Measurements from ENCODE around the gene ADAM12.
"Not testable (repeated sequence)": the region's sequence is repeated elsewhere in the genome, so short reads cannot be mapped to it uniquely, and the experiment has no call there.

Gene ADAM12

DNA sequence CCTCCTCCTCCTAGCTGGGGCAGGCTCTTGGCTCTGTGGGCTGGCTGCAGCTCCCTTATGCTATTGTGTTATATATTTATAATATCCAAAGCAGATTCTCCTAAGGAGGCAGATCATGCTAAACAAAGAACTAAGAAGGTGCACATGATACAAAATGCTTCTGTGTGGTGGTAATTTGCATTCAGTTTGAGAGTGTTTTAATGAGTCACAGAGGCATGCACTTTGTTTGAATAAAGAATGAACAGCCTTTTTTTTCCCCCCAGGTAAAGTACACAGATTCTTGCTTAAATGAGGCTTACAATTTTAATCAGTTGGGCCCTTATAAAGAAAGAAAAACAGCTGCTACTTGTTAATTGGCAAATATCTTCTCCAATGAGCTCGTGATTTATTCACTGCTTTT lies 396.9 kb downstream of the ADAM12 start:
- TF ChIP-seq POLR2A (IDR thresholded peaks at IDR 0.05; ENCODE audit: low read depth, low read length) = no peak
- no peak for FAIRE-seq
- no peak for DNase-seq (ENCODE audit: insufficient read length, low spot score)

DNA sequence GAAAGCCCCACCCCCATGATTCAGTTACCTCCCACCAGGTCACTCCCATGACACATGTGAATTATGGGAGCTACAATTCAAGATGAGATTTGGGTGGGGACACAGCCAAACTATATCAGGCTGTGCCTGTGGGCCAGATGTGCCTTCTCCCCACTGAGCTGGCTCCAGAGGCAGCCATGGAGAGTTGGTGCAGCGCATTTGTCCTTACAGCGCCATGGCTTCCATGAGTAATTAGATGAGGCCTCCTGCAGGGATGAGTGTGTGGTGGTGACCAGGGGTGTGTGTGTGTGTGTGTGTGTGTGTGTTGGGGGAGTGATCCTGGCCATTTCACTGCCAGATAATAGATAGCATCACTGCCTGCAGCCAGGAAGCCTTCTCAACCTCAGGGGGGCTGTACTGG lies 397.3 kb downstream of the ADAM12 start:
- DNase-seq (ENCODE audit: insufficient read length, low spot score) (no peak), FAIRE-seq (no peak)
- TF ChIP-seq POLR2A (IDR thresholded peaks at IDR 0.05; ENCODE audit: low read depth, low read length) = no peak

DNA sequence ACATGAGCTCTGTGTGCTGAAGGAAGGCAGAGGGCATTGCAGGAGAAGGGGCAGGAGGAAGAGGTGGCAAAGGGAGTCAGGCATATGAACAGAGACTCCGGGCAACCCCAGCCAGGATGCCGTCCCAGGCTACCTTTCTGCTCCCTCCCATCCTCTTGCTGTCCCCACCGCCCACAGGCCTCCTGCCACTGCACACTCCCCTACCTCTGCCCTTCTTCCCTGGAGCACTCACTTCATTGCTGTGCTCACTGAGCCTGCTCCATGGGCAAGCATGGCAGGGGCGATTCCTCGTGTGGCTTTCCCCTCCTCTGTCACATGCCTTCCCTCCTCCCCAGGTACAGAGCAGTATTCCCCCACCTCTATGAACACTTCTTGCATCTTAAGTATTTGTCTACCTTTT lies 398.5 kb downstream of the ADAM12 start:
- no peak for FAIRE-seq
- TF ChIP-seq POLR2A (IDR thresholded peaks at IDR 0.05; ENCODE audit: low read depth, low read length) = no peak
- no peak for DNase-seq (ENCODE audit: insufficient read length, low spot score)

DNA sequence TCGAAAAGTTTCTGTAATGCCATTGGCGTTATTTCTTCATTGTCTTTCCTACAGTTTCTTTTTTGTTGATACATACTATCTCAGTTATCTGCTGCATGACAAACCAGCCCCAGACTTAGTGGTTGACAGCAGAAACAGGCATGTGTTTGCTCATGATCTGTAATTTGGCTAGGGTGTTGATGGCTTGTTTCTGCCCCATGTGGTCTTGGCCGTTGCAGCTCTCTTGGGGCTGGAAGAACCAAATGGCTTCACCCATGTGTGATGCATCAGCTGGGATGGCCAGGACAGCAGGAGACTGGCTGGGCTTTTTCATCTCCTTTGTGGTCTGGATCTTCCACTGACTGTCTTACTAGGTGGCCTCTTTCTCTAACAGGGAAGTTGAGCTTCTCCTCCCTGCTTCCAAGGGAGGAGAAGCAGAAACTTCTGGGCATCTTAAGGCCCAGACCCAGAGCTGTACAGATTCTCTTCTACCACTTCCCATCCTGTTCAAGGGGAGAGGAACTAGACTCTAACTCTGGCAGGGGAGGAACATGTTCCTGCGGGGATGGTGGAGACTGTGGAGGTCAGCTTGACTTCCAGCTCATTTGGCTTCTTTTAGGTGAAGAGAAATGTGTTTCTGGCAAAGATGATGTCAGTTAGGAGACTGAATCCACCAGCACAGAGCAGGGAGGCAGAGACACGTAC lies 402.6 kb downstream of the ADAM12 start:
- no peak for FAIRE-seq
- TF ChIP-seq POLR2A (IDR thresholded peaks at IDR 0.05; ENCODE audit: low read depth, low read length) = no peak
- no peak for DNase-seq (ENCODE audit: insufficient read length, low spot score)

DNA sequence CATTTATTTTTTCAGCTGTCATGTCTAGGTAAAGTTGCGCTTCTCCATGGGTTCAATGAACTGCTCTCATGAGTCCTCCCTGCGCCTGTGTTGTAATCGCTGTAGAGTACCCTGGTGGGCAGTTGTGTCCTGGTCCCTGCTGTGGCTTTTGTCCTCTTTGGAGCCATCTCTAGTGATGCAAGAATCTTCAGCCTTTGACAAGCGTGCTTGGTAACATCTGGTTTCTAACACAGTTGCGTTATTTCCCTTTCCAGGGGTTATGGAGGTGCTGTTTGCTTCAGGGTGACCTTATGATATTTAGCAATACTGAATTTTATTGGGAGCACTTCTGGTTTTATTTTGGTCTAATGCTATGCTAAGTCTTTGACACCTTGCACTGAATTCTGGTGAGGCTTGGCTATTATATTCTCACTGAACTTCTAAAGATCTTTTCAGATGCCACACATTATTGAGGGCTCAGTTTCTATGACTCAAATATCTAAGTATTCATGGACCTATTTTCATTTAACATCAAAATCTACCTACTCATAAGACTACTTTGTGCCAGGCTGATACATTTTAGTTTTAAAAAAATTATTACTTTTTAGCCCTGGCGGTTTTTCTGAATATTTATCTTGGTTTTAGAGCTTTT lies 403.3 kb downstream of the ADAM12 start:
- TF ChIP-seq POLR2A (IDR thresholded peaks at IDR 0.05; ENCODE audit: low read depth, low read length) = no peak
- FAIRE-seq (no peak), DNase-seq (ENCODE audit: insufficient read length, low spot score) (no peak)

DNA sequence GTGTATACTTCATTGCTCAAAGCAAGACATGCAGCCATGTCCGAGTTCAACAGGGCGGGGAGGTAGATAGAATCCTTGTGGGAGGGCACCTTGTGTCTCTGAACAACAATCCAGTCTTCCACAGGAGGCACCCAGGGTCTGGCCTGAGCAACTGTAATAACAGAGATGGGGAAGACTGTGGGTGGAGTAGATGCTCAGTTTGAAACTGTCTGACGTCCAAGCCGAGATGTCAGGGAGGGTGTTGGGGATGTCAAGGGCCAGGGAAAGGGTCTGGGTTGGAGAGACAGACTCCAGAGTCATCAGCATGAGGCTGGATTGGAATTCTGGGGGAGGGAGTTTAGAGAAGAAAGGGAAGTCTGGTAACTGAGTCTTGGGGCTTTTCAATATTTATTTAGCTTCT lies 403.9 kb downstream of the ADAM12 start:
- TF ChIP-seq POLR2A (IDR thresholded peaks at IDR 0.05; ENCODE audit: low read depth, low read length) = no peak
- FAIRE-seq = no peak
- no peak for DNase-seq (ENCODE audit: insufficient read length, low spot score)

DNA sequence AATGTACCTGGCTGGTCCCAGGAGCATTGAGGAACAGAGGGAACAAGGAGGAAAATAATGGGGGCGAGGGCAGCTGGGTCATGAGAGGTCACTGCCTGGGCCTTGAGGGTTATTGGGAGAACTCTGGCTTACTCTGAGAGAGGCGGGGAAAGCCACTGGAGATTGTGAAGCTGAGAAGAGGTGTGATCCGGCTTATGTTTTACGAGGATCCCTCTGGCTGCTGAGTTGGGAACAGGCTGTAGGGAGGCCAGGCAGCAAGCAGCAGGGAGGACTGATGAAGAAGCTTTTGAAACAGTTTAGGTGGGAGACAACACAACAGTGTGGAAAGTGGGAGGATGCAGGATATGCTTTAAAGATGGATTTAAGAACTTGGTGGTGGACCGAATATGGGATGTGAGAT lies 404.6 kb downstream of the ADAM12 start:
- no peak for DNase-seq (ENCODE audit: insufficient read length, low spot score)
- no peak for TF ChIP-seq POLR2A (IDR thresholded peaks at IDR 0.05; ENCODE audit: low read depth, low read length)
- no peak for FAIRE-seq

DNA sequence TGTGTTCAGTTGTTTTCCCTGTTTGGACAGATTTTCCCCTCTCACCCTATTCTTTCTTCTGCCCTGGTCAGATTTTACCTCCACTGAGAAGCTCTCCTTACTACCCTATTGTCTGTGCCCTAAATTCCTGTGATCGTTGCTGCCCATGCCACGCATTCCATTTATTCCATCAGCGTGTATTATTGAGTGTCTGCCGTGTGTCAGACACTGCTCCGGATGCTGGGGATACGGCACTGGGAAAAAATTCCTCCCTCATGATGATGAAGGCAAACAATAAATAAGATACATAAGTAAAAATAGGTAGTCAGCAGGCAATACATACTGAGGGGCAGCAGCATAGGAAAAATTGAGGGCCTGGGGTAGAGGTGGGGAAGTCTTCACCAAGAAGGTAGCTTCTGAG lies 405.1 kb downstream of the ADAM12 start:
- DNase-seq (ENCODE audit: insufficient read length, low spot score) (no peak), FAIRE-seq (no peak)
- no peak for TF ChIP-seq POLR2A (IDR thresholded peaks at IDR 0.05; ENCODE audit: low read depth, low read length)

DNA sequence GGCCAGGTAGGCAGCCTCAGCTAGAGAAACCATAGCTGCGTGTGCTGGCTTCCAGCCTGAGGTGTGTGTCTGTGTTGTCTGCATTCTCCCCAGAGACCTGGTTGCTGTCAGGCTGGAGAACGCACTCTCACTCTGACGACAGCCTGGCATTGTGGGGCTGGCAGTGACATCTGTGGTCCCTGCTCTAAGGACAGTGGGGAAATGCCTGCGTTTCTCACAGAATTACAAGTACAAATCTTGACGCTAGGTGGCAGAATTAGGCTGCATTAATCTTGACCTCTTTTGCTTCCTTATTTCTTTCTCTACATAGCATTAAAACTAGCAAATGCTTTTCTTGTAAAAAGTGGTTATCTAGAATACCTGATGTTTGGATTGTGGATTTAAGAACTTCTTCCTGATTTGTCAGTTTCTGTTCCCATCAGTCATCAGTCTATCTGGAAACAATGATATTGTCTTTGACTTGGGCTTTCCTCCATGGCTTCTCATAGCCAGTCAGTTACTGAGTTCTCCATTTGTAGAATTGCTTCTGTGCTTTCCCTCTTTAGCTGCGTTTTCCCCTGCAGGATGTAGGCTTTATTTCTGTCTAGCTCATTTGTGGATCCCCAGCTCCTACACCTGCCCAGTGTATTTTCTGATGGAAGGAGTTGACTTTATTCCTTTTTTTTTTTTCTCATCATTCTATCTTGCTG lies 405.9 kb downstream of the ADAM12 start:
- TF ChIP-seq POLR2A (IDR thresholded peaks at IDR 0.05; ENCODE audit: low read depth, low read length) = no peak
- FAIRE-seq = peak; percentile 60
- DNase-seq (ENCODE audit: insufficient read length, low spot score) = peak; percentile 9

DNA sequence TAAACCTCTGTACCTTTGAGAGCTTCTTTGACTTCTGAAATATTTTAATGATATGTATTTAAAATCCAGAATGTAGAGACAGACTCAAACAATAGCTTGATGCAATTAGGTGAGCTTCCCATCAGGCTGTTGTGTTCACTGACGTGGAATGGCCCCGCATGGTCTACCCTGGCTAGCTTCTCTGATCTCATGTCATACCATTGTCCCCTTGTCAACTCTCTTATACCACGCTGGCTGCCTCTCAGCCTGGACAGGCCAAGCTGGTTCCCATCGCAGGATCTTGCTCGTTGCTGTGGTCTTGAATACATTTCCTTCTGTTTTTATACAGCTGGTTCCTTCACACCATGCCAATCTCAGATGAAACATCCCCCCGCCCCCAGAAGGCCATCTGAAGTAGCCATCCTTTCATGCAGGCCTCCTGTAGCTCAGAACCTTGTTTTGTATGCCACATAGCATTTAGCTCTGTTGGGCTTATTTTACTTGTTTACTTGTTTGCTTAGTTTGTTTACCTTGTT lies 407.7 kb downstream of the ADAM12 start:
- no peak for FAIRE-seq
- no peak for TF ChIP-seq POLR2A (IDR thresholded peaks at IDR 0.05; ENCODE audit: low read depth, low read length)
- DNase-seq (ENCODE audit: insufficient read length, low spot score) = no peak

DNA sequence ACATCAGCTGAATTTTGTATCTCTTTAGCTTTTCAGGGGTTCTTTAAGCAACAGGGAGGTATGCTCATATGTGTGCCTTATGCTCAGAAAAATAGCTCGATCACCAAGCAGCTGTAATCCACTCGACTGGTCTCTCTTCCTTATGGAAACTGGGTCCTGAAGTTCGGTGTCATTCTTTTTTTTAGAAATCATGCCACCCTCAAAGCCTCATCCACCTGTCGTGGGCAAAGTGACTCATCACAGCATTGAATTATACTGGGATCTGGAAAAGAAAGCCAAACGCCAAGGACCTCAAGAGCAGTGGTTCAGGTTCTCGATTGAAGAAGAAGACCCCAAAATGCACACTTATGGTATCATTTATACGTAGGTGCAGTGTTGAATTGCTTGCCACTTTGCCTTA lies 408.3 kb downstream of the ADAM12 start:
- DNase-seq (ENCODE audit: insufficient read length, low spot score) (no peak), FAIRE-seq (no peak)
- no peak for TF ChIP-seq POLR2A (IDR thresholded peaks at IDR 0.05; ENCODE audit: low read depth, low read length)

DNA sequence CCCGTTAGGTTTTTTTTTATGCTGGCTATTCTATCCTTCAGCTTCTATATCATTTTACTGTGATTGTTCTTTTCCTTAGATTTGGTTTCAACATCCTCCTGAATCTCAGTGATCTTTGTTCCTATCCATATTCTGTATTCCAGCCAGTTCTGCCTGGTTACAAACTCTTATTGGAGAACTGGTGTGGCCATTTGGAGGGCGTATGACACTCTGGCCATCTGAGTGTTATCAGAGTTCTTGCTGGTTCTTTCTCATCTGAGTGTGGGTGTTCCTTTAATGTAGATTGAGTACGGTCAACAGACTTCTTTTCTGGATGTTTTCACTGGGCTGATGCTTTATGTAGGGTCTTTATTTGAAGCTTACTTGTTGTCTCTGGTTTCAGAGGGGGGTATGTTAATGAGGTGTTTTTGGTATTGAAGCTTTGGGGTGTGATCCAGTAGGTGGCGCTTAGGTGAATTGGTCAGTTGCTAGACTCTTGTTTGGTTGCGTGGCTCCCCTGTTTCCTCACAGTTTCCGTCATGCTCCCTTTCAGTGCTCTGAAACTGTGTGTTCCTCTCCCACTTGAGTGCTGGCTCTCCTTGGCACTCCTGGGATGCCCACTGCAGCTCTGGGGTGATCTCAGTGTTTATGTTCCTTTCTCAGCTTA lies 411.2 kb downstream of the ADAM12 start:
- FAIRE-seq = no peak
- DNase-seq (ENCODE audit: insufficient read length, low spot score) = no peak
- no peak for TF ChIP-seq POLR2A (IDR thresholded peaks at IDR 0.05; ENCODE audit: low read depth, low read length)

DNA sequence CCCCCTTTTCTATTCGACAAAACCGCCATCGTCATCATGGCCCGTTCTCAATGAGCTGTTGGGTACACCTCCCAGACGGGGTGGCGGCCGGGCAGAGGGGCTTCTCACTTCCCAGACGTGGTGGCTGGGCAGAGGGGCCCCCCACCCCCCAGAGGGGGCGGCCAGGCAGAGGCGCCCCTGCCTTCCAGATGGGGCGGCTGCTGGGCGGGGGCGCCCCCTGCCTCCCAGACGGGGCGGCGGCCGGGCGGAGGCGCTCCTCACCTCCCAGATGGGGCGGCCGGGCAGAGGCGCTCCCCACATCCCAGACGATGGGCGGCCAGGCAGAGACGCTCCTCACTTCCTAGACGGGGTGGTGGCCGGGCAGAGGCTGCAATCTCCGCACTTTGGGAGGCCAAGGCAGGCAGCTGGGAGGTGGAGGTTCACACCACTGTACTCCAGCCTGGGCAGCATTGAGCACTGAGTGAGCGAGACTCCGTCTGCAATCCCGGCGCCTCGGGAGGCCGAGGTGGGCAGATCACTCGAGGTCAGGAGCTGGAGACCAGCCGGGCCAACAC lies 418.1 kb downstream of the ADAM12 start:
- FAIRE-seq = not testable (repeated sequence)

DNA sequence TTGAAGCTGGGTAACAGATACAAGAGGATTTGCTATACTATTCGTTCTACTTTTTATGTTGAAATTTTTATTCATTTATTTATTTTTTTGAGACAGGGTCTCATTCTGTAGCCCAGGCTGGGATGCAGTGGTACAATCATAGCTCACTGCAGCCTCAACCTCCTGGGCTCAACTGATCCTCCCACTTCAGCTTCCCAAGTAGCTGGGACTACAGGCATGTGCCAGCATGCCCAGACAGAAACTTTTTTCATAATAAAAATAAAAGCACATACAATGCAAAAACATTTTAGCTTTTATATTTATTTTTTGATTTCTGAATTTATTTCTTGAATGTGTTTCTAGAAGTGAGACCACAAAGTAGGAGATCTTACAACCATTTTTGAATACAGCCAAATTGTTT lies 420.7 kb downstream of the ADAM12 start:
- no peak for TF ChIP-seq POLR2A (IDR thresholded peaks at IDR 0.05; ENCODE audit: low read depth, low read length)
- DNase-seq (ENCODE audit: insufficient read length, low spot score) (no peak), FAIRE-seq (no peak)

More for the DNA sequence above, 418.1 kb downstream of the ADAM12 start:
- DNase-seq (ENCODE audit: insufficient read length, low spot score) = not testable (repeated sequence)

Data from H54 (cell line).